ENCODE measurements around the gene PTPRD. TPM values are rescaled to one million over a fixed set of nuclear protein-coding genes. Genes with fewer than 3 reads are reported as not detected.

The PTPRD gene
- total and polyA plus RNA-seq, 2 donors (not counting 1 experiment from before 2014, with no cell fraction given): 0.35 to 4.8 TPM

GRCh38 chr9:8643896-8644295, 1968.9 kb downstream of the PTPRD start:
- Histone ChIP-seq H3K27ac (ENCODE audit: insufficient read depth, low read length) (no peak overlapping the region), H3K4me3 (replicated peaks in 1 of 4; ENCODE audit: control extremely low read depth in 1 of 4, insufficient read depth in 1 of 4, low read depth in 3 of 4, low read length in 4 of 4) (no peak overlapping the region), H3K79me2 (ENCODE audit: control insufficient read depth, insufficient read depth, low read length) (no peaks in the 10 kb centered on the region), H3K4me1 (ENCODE audit: control insufficient read depth, extremely low read depth, insufficient read depth, low read length) (no peaks in the 10 kb centered on the region), H4K20me1 (ENCODE audit: control insufficient read depth, extremely low read depth, insufficient read depth, low read length) (no peaks in the 10 kb centered on the region), H3K4me2 (ENCODE audit: extremely low read depth, insufficient read depth, low read length) (no peak overlapping the region), H3K9me3 (ENCODE audit: control insufficient read depth, insufficient read depth, low read depth, low read length) (no peaks in the 10 kb centered on the region), H3K9ac (ENCODE audit: insufficient read depth, low read length) (no peak overlapping the region), H3K27me3 (ENCODE audit: control insufficient read depth, insufficient read depth, low read length) (no peaks in the 10 kb centered on the region), H3K36me3 (ENCODE audit: control insufficient read depth, insufficient read depth, low read length) (no peaks in the 10 kb centered on the region), H2AFZ (ENCODE audit: low read length) (no peak overlapping the region)
- no peak for DNase-seq (ENCODE audit: low read depth in 2 of 2)
- TF ChIP-seq CTCF (conservative IDR thresholded peaks at IDR 0.05 in 1 of 2, IDR thresholded peaks at IDR 0.05 in 1 of 2; ENCODE audit: low read depth in 1 of 2, low read length in 2 of 2) (no peak), EZH2 (IDR thresholded peaks at IDR 0.05; ENCODE audit: low read length, missing control alignments) (no peak)

- Histone ChIP-seq H2AFZ (ENCODE audit: low read length) (no peak overlapping the region), H3K4me1 (ENCODE audit: control insufficient read depth, extremely low read depth, insufficient read depth, low read length) (no peaks in the 10 kb centered on the region), H3K27me3 (ENCODE audit: control insufficient read depth, insufficient read depth, low read length) (no peaks in the 10 kb centered on the region), H3K36me3 (ENCODE audit: control insufficient read depth, insufficient read depth, low read length) (no peaks in the 10 kb centered on the region), H3K27ac (ENCODE audit: insufficient read depth, low read length) (no peak overlapping the region), H3K4me2 (ENCODE audit: extremely low read depth, insufficient read depth, low read length) (no peak overlapping the region), H3K9me3 (ENCODE audit: control insufficient read depth, insufficient read depth, low read depth, low read length) (no peaks in the 10 kb centered on the region), H3K79me2 (ENCODE audit: control insufficient read depth, insufficient read depth, low read length) (no peaks in the 10 kb centered on the region), H3K9ac (ENCODE audit: insufficient read depth, low read length) (no peak overlapping the region), H3K4me3 (replicated peaks in 1 of 4; ENCODE audit: control extremely low read depth in 1 of 4, insufficient read depth in 1 of 4, low read depth in 3 of 4, low read length in 4 of 4) (no peak overlapping the region), H4K20me1 (ENCODE audit: control insufficient read depth, extremely low read depth, insufficient read depth, low read length) (no peaks in the 10 kb centered on the region)
- no peak for DNase-seq (ENCODE audit: low read depth in 2 of 2)
- no peak for TF ChIP-seq EZH2 (IDR thresholded peaks at IDR 0.05; ENCODE audit: low read length, missing control alignments)
- no peak for TF ChIP-seq CTCF (conservative IDR thresholded peaks at IDR 0.05 in 1 of 2, IDR thresholded peaks at IDR 0.05 in 1 of 2; ENCODE audit: low read depth in 1 of 2, low read length in 2 of 2)
These were observed 1969.3 kb downstream of the PTPRD start for GRCh38 chr9:8643464-8643863.

- DNase-seq (ENCODE audit: low read depth in 2 of 2): no peak
- Histone ChIP-seq H3K9ac (ENCODE audit: insufficient read depth, low read length) (no peak overlapping the region), H4K20me1 (ENCODE audit: control insufficient read depth, extremely low read depth, insufficient read depth, low read length) (no peaks in the 10 kb centered on the region), H3K79me2 (ENCODE audit: control insufficient read depth, insufficient read depth, low read length) (no peaks in the 10 kb centered on the region), H2AFZ (ENCODE audit: low read length) (no peak overlapping the region), H3K4me3 (replicated peaks in 1 of 4; ENCODE audit: control extremely low read depth in 1 of 4, insufficient read depth in 1 of 4, low read depth in 3 of 4, low read length in 4 of 4) (no peak overlapping the region), H3K4me2 (ENCODE audit: extremely low read depth, insufficient read depth, low read length) (no peak overlapping the region), H3K27ac (ENCODE audit: insufficient read depth, low read length) (no peak overlapping the region), H3K9me3 (ENCODE audit: control insufficient read depth, insufficient read depth, low read depth, low read length) (no peaks in the 10 kb centered on the region), H3K4me1 (ENCODE audit: control insufficient read depth, extremely low read depth, insufficient read depth, low read length) (no peaks in the 10 kb centered on the region), H3K36me3 (ENCODE audit: control insufficient read depth, insufficient read depth, low read length) (no peaks in the 10 kb centered on the region), H3K27me3 (ENCODE audit: control insufficient read depth, insufficient read depth, low read length) (no peaks in the 10 kb centered on the region)
- no peak for TF ChIP-seq CTCF (conservative IDR thresholded peaks at IDR 0.05 in 1 of 2, IDR thresholded peaks at IDR 0.05 in 1 of 2; ENCODE audit: low read depth in 1 of 2, low read length in 2 of 2)
- no peak for TF ChIP-seq EZH2 (IDR thresholded peaks at IDR 0.05; ENCODE audit: low read length, missing control alignments)
These were observed 1972.0 kb downstream of the PTPRD start for GRCh38 chr9:8640761-8641160.

Measured in fibroblast of lung (primary cell).